NCI-H128 (cell line): Measurements from ENCODE around the gene TTC39B.

ENCODE experiments used
- DNase-seq: peaks from one replicate; lab custom pipeline; 2025; ENCODE audit not compliant: unreplicated experiment; lab: John Stamatoyannopoulos, UW

The TTC39B gene

GRCh38 chr9:15137658-15138356, 169.2 kb downstream of the TTC39B start:
- no peak for DNase-seq

DNA sequence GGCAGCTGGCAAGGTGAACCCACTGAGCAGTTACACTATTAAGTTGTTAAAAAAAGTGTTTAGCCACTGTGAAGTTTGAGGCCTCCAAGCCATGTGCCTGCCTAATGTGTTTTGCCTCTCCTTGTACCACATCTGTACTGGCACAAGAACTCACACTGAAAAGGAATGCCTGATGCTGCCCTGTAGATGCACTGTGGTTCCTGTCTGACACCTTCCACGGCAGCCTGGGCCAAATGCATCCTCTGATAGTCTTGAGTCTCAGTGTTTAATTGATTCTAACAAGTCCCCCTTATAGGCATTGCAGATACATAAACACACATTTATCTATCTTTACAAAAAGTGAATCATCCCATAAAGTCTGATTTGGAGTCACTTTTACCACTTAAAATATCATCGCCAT, 169.9 kb downstream of the TTC39B start:
- no peak for DNase-seq

GRCh38 chr9:15136646-15137045, 170.4 kb downstream of the TTC39B start:
- DNase-seq: no peak

DNA sequence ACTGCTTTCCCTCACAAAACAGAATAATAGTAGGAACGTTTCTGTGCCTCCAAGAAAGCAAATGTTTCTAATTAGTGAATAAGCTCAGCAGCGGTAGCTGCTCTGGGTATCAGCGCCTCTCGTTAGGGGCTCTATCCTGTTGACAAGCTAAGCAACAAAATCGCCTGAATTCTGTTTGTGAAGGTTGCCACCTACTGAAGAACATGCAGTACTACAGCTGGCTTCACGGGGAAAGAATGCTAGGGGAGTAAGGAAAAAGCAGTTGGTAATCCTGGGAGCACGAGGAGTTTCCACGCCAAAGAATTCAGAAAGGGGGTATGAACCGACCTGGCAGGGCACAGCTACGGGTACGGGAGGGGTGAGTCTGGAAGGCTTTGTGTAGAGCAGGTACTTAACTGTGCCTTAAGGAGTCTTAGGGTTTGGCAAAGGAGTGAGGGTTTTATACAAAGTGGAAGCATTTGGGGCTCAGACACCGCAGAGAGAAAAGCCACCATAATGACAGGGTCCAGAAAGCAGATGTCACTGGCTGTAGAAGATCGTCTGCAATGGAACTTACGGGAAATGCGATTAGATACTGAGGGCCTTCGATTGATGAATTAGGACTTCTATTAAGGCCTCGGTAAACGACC, 171.7 kb downstream of the TTC39B start:
- peak; percentile 40 for DNase-seq

DNA sequence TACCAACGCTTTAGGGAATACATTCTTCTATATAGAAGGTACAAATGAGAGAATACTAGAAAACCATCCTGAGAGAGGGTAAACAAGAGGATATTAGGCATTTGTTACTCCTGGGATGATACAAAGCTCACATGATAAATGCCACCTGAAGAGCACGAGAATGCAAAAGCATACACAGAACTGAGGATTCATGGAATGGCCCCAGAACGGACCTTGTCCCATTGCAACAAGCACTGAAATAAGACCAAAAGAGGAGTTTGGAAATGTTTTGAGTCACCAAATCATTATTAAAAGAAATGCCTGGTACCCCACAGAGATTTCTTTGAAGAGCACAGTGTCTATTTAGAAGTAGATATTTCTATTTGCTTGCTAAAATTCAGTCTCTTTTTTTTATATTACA, 173.5 kb downstream of the TTC39B start:
- DNase-seq: no peak

DNA sequence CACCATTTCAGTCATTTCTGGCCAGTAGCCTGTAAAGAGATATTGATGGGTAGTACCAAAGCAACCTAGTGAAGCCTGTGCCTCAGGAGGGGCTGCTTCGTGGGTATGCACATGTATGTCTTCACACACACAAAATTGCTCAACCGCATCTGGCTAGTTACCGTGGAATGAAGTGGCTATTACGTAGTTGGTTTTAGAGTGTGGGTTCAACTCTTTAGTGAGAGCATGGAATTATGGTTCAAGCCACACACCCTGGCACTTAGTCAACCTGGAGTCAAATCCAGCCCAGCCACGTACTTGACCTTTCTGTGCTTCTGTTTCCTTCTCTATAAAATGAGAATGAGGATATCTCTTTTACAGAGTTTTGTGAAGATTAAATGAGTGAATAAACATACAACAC, 174.9 kb downstream of the TTC39B start:
- no peak for DNase-seq

- DNase-seq: no peak
Observed at GRCh38 chr9:15131094-15131493, 175.9 kb downstream of the TTC39B start.

- no peak for DNase-seq
Observed at GRCh38 chr9:15127831-15128230, 179.2 kb downstream of the TTC39B start.

DNA sequence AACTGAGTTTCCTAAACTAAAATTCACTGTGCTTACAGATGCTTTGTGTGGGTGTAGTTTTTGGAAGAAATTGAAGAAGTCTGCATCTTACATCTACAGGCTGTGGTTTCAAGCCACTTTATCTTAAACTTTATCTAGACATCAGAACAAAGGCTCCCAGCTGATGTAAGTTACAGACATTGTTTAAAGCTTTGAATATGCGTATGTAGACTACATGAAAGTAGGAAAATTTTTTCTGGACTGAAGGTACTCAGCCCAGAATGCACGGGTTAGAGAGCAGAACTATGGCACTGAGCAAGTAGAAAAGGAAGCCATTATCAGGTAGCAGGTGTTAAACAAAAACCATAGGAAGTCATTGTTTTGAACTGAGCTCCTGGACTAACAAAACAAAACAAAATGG, 185.4 kb downstream of the TTC39B start:
- DNase-seq: no peak

DNA sequence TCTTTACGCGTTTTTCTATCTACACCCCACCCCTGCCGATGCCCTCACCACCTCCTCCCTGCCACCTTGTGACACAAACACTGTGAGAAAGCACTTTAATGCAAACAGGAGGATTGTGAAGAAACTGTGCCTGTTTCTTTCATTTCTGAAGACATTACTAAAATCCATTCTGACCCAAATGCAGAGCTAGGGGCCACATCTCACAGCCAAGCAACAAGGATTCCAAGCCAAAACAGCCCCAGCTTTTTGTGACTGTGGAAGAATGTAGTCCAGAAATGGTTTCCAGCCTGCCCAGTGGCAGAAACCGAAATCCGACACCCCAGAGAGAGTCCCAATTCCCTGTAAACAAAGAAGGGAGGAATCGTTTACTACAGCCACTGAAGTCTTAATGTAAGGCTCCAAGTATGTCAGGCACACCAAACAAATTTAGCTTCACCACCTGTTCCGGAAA, 190.9 kb downstream of the TTC39B start:
- no peak for DNase-seq

DNA sequence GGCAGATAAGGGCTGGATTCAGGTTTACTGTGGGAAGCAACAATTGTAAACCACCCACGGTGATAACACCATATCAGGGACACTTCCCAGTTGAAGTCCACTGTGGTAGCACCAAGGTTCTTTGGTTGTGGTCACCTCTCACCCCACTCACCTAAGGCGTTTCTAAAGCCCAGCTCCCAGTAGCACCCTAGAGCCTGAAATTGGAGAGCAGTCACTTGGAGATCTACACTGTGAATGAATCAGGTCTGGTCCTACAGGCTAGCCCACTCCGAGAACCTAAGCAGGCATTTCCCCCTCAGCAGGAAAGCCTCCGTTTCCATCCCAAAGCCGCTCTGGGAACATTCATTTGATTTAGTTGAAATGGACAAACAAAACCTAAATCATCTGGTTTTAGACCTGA, 191.3 kb downstream of the TTC39B start:
- no peak for DNase-seq

DNA sequence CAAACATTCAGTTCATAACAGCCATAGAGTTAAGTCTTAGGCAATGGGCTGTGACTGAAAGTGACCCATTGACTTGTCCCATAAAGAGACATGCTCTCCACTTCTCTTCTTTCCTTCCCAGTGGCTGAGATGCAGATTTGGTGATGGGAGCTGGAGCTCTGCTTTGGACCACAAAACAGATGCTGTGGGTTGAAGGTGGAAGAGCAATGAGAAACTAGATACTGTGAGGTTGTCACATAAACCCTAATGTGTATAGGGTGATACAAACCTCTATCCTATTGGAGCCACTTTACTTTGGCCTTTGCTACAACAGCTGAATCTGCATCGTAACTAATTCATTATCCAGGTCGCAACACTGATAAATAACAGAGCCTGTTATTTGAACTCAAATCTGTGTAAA, 192.0 kb downstream of the TTC39B start:
- no peak for DNase-seq
